Measurements from ENCODE around the gene PTPRU.

PTPRU gene

DNA sequence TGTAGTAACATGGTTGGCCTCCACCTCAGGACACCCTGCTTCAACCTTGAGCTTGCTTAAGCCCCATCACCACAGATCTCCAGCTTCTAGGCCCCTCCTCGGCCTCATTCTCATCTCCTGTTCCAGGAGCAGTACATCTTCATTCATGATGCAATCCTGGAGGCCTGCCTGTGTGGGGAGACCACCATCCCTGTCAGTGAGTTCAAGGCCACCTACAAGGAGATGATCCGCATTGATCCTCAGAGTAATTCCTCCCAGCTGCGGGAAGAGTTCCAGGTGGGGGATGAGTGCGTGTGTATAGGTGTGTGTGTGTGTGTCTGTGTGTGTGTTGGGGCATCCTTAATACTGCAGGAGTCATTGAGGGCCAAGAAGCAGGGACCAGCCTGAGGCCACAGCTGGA is 79.6 kb downstream of the PTPRU start:
- no peak overlapping the region for H3K4me3 ChIP-seq (ENCODE audit: low read length)

DNA sequence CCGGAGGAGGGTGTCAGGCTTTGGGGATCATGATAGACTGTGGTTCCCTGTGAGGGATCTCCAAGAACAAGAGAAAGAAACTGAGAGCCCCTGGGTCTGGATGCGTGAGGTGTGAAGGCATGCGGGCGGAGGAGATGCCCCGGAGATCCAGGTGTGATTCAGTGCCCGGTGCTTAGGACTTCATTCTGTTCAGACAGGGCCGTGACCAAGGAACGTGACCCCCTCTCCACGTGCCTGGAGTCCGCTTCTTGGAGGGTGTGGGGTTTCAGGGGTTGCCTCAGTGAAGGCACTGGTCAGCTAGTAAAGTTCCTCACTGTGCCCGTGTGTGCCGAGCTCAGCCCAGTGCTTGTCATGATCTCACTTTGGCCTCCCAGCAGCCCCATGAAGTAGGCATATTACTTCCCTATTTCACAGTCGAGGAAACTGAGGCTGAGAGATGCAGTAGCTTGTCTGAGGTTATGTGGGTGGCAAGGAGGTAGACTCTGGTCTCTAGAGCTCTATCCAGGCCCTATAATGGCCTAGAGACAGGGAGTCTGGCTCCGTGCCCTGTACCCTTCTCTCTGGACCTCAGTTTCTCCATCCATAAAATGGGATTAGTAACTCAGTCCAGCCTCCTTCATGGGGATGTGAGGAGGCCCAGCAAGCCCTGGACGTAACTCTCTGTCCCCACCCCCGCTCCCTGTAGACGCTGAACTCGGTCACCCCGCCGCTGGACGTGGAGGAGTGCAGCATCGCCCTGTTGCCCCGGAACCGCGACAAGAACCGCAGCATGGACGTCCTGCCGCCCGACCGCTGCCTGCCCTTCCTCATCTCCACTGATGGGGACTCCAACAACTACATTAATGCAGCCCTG is 81.0 kb downstream of the PTPRU start:
- TF ChIP-seq, protein P1, sequence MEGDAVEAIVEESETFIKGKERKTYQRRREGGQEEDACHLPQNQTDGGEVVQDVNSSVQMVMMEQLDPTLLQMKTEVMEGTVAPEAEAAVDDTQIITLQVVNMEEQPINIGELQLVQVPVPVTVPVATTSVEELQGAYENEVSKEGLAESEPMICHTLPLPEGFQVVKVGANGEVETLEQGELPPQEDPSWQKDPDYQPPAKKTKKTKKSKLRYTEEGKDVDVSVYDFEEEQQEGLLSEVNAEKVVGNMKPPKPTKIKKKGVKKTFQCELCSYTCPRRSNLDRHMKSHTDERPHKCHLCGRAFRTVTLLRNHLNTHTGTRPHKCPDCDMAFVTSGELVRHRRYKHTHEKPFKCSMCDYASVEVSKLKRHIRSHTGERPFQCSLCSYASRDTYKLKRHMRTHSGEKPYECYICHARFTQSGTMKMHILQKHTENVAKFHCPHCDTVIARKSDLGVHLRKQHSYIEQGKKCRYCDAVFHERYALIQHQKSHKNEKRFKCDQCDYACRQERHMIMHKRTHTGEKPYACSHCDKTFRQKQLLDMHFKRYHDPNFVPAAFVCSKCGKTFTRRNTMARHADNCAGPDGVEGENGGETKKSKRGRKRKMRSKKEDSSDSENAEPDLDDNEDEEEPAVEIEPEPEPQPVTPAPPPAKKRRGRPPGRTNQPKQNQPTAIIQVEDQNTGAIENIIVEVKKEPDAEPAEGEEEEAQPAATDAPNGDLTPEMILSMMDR (conservative IDR thresholded peaks at IDR 0.05; ENCODE audit: low read depth, low read length): no peak
- H3K4me3 ChIP-seq (ENCODE audit: low read length): no peak overlapping the region
- DNase-seq (ENCODE audit: low read depth): no peak

More for the DNA sequence above, 79.6 kb downstream of the PTPRU start:
- TF ChIP-seq, protein P1 (conservative IDR thresholded peaks at IDR 0.05; ENCODE audit: low read depth, low read length): no peak
- no peak for DNase-seq (ENCODE audit: low read depth)

- no peak for DNase-seq (ENCODE audit: low read depth)
- TF ChIP-seq, protein P1 (conservative IDR thresholded peaks at IDR 0.05; ENCODE audit: low read depth, low read length): no peak
- H3K4me3 ChIP-seq (ENCODE audit: low read length): no peak overlapping the region
These were observed 81.7 kb downstream of the PTPRU start for GRCh38 chr1:29317916-29318530.

DNA sequence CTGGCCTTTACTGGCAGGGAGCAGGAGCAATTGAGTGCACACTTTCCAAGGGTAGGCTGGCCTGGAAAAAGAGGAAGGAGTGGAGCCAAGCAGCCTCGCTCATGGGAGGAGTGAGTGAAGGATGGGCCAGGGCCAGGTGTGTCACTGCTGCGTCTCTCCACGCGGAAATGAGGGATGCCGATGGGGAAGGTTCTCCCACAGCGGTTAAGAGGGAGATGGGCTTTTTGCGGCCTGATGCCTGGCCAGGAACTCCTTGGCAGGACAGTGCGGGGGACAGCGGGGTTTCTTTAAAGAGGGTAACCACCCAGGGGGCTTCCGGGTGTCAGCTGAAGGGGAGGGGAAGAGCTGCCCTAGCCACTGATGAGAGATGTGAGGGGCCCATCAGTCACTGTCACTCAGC is 82.4 kb downstream of the PTPRU start:
- DNase-seq (ENCODE audit: low read depth): no peak
- no peak overlapping the region for H3K4me3 ChIP-seq (ENCODE audit: low read length)
- TF ChIP-seq, protein P1 (conservative IDR thresholded peaks at IDR 0.05; ENCODE audit: low read depth, low read length): no peak

DNA sequence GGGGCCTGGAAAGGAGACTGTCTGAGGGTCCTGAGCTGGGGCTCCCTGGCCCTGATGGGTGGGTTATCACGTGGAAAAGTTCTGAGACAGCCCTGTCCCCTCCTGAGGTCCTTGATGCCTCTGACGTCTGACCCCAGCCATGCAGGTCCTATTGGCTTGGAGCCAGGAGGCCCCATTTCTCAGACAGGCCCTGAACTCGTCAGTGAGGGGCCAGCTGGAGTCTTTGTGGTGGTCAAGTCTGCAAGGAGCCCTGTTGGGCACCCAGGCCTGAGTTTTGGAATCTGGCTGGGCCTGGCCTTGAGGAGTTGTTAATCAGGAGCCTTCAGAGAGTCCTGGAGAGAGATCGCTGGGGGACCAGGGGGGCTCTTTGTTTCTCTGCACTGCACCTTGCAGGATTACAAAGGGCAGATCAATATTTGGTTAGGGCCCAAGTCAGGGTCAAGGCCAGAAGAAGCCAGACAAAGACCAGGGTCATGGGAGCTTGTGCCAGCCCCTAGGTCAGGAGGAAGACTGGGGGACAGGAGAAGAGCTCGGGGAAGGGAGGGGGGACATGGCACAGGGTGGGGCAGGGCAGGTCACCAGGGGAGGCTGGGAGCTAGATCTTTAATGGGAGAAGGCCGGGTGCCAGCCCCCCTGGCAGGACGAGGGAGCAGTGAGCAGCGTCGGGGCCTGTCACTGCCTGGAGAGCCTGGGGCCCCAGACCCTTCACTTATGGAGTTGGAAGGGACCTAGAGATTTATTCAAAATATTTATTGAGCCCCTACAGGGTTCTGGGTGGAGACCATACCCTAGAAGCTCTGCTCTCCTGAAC is 83.2 kb downstream of the PTPRU start:
- no peak overlapping the region for H3K4me3 ChIP-seq (ENCODE audit: low read length)
- no peak for DNase-seq (ENCODE audit: low read depth)
- TF ChIP-seq, protein P1 (conservative IDR thresholded peaks at IDR 0.05; ENCODE audit: low read depth, low read length): no peak

DNA sequence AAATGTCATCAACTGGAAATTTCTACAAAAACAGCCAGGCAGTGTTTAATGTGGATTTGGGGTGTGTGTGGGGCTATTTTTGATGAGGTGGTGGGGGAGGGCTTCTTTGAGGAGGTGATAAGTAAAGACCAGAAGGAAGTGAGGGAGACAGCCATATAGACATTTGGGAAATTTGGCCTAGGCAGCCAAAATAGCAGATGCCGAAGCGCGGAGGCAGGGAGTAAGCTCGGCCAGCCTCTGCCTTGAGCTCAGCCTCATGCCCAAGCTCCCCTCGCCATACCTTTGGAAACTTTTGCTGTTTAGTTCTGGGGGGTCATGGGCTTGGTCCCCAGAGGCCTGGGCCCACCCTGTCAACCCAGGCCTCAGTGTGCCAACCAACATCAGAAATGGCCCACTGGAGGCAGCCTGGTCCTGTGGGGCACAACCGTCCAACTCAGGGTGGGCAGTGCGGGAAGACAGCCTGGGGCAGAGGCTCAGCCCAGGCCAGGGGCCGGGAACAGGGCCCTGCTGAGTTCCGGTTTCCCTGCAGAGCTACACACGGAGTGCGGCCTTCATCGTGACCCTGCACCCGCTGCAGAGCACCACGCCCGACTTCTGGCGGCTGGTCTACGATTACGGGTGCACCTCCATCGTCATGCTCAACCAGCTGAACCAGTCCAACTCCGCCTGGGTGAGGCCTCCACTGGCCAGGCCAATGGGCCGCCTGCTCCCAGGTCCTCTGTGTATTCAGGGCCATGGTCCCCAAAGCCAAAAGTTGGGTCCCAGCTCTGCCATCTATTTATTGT is 84.0 kb downstream of the PTPRU start:
- TF ChIP-seq, protein P1 (conservative IDR thresholded peaks at IDR 0.05; ENCODE audit: low read depth, low read length): no peak
- DNase-seq (ENCODE audit: low read depth): no peak
- H3K4me3 ChIP-seq (ENCODE audit: low read length): no peak overlapping the region
